Skeletal muscle satellite cell (primary cell): Measurements from ENCODE around the gene PIK3C2A.
"Not testable (repeated sequence)": the region's sequence is repeated elsewhere in the genome, so short reads cannot be mapped to it uniquely, and the experiment has no call there.

Source experiments
- H3K27me3 ChIP-seq: 2 replicates; pipeline ENCODE4 v1.7.0; 2013; ENCODE audit warnings: low read length; ENCODE audit not compliant: control insufficient read depth, insufficient read depth
- H3K36me3 ChIP-seq: 2 replicates; pipeline ENCODE4 v1.7.0; 2013; ENCODE audit warnings: mild to moderate bottlenecking, control low read depth, low read length; ENCODE audit not compliant: insufficient read depth
- H3K4me1 ChIP-seq: 2 replicates; pipeline ENCODE4 v1.7.0; 2013; ENCODE audit warnings: low read length; ENCODE audit not compliant: control insufficient read depth, insufficient read depth
- H3K4me2 ChIP-seq: 2 replicates; pipeline ENCODE4 v1.7.0; 2013; ENCODE audit warnings: mild to moderate bottlenecking, low read length
- H3K4me3 ChIP-seq: 2 replicates; pipeline ENCODE4 v1.7.0; 2013; ENCODE audit warnings: low read length
- H3K9ac ChIP-seq: 2 replicates; pipeline ENCODE4 v1.7.0; 2013; ENCODE audit warnings: mild to moderate bottlenecking, low read depth, low read length, moderate library complexity
- H3K9me3 ChIP-seq: replicated peaks from 2 replicates; pipeline ENCODE4 v1.7.0; 2013; ENCODE audit warnings: mild to moderate bottlenecking, control low read depth, low read length

PIK3C2A gene

DNA sequence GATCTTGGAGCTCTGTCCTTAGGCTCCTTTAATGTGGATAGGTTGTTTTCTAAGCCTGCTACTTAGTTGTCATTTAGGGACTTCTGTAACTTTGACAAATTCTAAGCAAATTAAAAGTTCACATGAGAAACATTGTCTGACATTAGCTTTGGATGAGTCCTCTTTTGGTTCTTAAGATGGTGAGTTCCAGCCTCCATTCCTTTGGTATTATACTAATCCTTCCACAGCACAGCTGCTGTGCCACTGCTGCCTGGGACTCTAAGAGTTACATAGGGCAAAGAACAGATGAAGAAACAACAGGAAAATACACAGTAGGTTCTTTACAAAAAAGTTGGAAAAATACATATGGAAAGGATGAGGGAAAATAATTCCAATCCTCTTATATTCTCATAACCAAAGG, 25.3 kb upstream of the PIK3C2A start:
- Histone ChIP-seq H3K36me3 (no peaks in the 10 kb centered on the region), H3K9ac (no peak overlapping the region), H3K4me1 (no peaks in the 10 kb centered on the region), H3K4me2 (no peak overlapping the region), H3K4me3 (no peak overlapping the region), H3K9me3 (no peaks in the 10 kb centered on the region), H3K27me3 (no peaks in the 10 kb centered on the region)

DNA sequence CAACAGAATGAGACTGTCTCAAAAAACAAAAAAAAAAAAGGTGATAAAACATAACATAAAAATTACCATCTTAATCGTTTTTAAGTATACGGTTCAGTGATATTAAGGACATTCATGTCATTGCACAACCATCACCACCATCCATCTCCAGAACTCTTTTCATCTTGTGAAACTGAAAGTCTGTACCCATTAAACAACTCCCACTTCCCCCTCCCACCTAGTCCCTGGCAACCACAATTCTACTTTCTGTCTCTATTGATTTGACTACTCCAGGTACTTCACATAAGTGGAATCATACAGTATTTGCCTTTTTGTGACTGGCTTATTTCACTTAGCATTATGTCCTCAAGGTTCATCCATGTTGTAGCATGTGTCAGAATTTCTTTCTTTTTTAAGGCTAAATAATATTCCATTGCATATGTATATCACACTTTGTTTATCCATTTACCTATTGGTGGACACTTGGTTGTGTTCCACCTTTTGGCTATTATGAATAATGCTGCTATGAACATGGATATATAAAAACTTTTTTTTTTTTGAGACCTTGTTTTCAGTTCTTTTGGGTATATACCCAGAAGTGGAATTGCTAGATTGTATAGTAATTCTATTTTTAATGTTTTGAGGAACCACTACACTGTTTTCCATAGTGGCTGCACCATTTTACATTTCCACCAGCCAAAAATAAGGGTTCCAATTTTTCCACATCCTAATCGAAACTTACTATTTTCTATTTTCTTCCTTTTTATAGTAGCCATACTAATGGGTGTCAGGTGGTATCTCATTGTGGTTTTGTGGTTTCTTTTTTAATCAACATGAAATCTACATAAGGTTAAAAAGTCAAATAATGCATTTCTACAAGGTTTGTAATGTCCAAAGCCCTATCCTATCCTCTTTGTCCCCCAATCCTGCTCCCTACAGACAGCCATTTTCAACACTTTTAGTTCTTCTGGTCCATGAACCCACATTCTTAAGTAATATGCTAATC, 23.4 kb upstream of the PIK3C2A start:
- Histone ChIP-seq H3K36me3 (no peaks in the 10 kb centered on the region), H3K4me1 (no peaks in the 10 kb centered on the region), H3K9me3 (no peaks in the 10 kb centered on the region), H3K9ac (no peak overlapping the region), H3K4me3 (no peak overlapping the region), H3K4me2 (no peak overlapping the region), H3K27me3 (no peaks in the 10 kb centered on the region)

DNA sequence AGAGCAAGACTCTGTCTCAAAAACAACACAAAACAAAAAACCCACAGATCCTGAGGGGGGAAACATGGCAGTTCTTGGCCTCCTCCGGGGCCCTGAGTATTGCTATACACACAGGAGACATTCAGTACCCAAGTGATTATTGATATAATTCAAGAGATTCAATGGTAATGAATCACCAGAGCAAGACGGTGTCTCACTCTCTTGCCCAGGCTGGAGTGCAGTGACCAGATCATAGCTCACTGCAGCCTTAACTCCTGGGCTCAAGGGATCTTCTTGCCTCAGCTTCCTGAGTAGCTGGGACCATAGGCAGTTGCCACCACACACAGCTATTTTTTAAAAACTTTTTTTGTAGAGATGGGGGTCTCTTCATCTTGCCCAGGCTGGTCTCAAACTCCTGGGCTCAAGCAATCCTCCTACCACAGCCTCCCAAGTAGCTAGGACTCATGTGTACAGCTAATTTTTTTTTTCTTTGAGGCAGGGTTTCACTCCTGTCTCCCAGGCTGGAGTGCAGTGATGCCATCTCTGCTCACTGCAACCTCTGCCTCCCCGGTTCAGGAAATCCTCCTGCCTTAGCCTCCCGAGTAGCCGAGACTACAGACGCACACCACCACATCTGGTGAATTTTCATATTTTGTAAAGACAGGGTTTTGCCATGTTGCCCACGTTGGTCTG, 21.8 kb upstream of the PIK3C2A start:
- Histone ChIP-seq H3K27me3 (no peaks in the 10 kb centered on the region), H3K9ac (no peak overlapping the region), H3K4me1 (peaks cover 4% of the 10 kb centered on the region), H3K4me3 (no peak overlapping the region), H3K9me3 (no peaks in the 10 kb centered on the region), H3K36me3 (no peaks in the 10 kb centered on the region), H3K4me2 (no peak overlapping the region)

DNA sequence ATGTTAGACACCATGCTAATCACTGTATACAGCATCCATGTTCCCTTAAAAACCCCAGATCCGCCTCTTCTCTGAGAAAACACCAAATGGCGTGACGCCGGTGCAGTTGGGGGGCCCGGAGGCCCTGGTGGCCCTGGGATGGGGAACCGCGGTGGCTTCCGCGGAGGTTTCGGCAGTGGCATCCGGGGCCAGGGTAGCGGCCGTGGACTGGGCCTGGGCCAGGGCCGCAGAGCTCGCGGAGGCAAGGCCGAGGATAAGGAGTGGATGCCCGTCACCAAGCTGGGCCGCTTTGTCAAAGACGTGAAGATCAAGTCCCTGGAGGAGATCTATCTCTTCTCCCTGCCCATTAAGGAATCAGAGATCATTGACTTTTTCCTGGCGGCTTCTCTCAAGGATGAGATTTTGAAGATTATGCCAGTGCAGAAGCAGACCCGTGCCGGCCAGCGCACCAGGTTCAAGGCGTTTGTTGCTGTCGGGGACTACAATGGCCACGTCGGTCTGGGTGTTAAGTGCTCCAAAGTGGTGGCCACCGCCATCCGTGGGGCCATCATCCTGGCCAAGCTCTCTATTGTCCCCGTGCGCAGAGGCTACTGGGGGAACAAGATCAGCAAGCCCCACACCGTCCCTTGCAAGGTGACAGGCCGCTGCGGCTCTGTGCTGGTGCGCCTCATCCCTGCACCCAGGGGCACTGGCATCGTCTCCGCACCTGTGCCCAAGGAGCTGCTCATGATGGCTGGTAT, 20.6 kb upstream of the PIK3C2A start:
- not testable (repeated sequence) for H3K4me2 ChIP-seq, H3K27me3 ChIP-seq, H3K36me3 ChIP-seq, H3K4me1 ChIP-seq, H3K9me3 ChIP-seq, H3K4me3 ChIP-seq, H3K9ac ChIP-seq

DNA sequence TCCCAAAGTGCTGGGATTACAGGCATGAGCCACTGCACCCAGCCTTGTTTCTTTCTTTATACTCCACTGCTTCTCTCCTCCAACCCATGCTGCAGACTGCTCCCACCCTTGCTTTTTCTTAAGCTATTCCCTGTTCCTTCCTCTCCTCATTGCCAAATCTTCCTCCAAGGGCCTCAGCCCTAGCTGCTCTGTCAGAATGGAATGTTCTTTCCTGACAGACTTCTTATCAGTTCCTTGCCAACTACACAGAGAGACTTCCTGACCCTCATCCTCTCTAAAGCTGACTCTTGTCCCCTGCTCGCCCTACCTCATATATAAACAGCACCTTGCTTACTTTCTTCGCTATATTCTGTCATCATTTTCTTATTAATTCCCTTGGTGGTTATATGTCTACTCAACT, 16.9 kb upstream of the PIK3C2A start:
- H3K36me3 ChIP-seq: no peaks in the 10 kb centered on the region
- H3K4me2 ChIP-seq: no peak overlapping the region

DNA sequence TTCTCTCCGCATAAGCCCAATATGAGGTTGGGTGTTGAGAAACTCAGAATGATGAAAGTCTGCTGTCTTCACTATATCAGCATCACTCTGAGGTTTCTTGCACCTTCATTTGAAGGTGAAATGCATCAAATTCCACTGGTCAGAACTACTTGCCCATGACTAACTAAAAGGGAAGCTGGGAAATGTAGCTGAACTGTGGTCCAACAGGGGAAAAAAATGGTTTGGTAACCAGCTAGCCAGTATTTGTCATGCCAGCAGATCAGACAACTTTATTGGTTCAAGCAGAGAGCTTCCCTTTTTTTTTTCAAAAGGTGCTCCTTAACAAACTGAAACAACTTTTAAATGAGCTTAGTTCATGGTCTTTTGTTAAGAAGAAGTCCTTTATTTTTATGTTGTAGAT, 14.2 kb upstream of the PIK3C2A start:
- Histone ChIP-seq H3K9ac (no peak overlapping the region), H3K4me1 (peaks cover 5% of the 10 kb centered on the region), H3K36me3 (no peaks in the 10 kb centered on the region), H3K27me3 (no peaks in the 10 kb centered on the region), H3K4me3 (no peak overlapping the region), H3K9me3 (no peaks in the 10 kb centered on the region), H3K4me2 (no peak overlapping the region)

More for the DNA sequence above, 16.9 kb upstream of the PIK3C2A start:
- peaks cover 5% of the 10 kb centered on the region for H3K4me1 ChIP-seq
- no peaks in the 10 kb centered on the region for H3K9me3 ChIP-seq
- H3K4me3 ChIP-seq: no peak overlapping the region
- no peak overlapping the region for H3K9ac ChIP-seq
- no peaks in the 10 kb centered on the region for H3K27me3 ChIP-seq

DNA sequence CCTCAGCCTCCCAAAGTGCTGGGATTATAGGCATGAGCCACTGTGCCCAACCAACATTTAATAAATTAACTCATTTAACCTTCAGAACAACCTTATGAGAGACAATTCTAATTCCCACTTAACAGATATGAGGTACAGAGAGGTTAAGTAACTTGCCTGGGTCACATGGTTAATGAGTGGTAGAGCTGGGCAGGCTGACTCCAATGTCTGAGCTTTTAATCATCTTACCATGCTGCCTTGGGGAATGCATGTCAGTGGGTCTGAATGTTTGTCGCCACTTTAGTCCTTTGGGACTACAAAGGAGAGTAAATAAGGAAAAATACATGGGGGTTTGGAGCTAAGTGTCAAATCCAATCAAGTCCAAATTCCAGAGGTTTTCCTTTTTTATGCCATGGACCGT, 11.2 kb upstream of the PIK3C2A start:
- H3K4me3 ChIP-seq: no peak overlapping the region
- H3K9me3 ChIP-seq: no peaks in the 10 kb centered on the region
- no peak overlapping the region for H3K4me2 ChIP-seq
- no peaks in the 10 kb centered on the region for H3K27me3 ChIP-seq
- H3K9ac ChIP-seq: no peak overlapping the region
- H3K36me3 ChIP-seq: no peaks in the 10 kb centered on the region
- H3K4me1 ChIP-seq: no peaks in the 10 kb centered on the region

DNA sequence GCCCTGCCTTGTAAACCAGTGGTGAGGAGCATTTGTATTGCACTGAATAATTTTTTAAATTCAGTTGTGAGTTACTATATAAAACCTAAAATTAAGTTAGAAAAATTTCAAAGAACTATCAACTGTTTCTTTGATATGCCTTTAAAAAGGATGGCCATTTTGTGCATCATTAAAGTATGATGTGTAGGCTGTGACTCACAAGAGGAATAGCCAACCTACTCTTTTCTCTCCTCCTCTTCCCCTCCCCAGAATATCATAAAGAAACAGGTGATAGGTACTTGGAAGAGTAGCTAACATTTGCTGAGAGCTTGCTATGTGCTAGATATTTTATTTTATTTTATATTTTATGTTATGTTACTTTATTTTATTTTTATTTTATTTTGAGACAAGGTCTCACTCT, 10.6 kb upstream of the PIK3C2A start:
- Histone ChIP-seq H3K27me3 (no peaks in the 10 kb centered on the region), H3K9ac (no peak overlapping the region), H3K4me1 (no peaks in the 10 kb centered on the region), H3K4me2 (no peak overlapping the region), H3K4me3 (no peak overlapping the region), H3K9me3 (no peaks in the 10 kb centered on the region), H3K36me3 (no peaks in the 10 kb centered on the region)

DNA sequence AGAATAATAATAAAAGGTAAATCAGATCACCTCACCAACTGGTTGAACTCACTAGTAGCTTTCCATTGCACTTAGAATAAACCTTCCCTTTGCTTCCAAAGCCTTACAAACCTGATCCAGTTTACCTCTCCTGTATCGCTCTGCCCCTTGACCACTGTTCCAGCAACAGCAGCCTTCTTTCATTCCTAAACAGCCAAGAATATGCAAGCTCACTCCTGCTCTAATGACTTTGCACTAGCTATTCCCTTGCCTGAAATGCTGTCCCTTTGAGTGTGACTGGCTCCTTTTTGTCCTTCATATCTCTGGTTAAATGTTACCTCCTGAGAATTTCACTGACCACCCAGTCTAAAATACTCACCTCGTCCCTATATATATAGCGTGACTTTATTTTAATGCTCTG, 9.6 kb upstream of the PIK3C2A start:
- no peaks in the 10 kb centered on the region for H3K9me3 ChIP-seq
- no peak overlapping the region for H3K9ac ChIP-seq
- no peaks in the 10 kb centered on the region for H3K27me3 ChIP-seq
- no peaks in the 10 kb centered on the region for H3K36me3 ChIP-seq
- H3K4me1 ChIP-seq: no peaks in the 10 kb centered on the region
- H3K4me3 ChIP-seq: no peak overlapping the region
- no peak overlapping the region for H3K4me2 ChIP-seq

DNA sequence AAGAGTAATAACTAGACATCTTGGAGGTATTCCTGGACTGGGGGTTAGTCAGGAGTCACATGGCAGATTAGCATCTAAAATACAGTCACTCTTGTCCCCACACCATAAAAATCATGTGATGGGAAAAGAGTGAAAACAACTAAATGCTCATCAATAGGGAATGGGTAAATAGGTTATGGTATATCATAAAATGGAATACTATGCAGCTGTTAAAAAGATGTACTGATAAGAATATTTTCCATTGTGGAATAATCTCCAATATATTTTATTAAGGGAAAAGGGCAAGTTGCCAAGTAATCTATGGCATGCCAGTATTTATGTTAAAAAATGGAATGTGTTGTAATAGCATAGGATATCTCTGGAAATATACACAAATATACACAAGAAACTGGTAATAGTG, 6.6 kb upstream of the PIK3C2A start:
- no peaks in the 10 kb centered on the region for H3K9me3 ChIP-seq
- H3K4me3 ChIP-seq: no peak overlapping the region
- H3K9ac ChIP-seq: no peak overlapping the region
- H3K4me2 ChIP-seq: no peak overlapping the region
- no peaks in the 10 kb centered on the region for H3K36me3 ChIP-seq
- no peaks in the 10 kb centered on the region for H3K27me3 ChIP-seq
- peaks cover 5% of the 10 kb centered on the region for H3K4me1 ChIP-seq

DNA sequence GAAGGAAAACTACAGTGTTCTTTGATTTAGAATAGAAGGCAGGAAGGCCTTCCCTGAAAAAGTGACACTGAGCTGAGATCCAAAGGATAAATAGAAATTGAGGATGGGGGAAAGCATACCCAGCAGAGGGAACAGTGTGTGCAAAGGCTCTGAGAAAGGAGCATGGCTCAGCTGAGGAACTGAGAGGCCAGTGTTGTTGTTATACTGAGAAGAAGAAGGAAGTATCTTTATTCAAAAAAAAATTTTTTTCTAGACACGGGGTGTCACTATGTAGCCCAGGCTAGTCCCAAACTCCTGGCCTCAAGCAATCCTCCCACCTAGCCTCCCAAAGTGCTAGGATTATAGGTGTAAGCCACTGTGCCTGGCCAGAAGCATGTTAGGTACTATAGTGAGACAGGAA, 3.5 kb upstream of the PIK3C2A start:
- no peaks in the 10 kb centered on the region for H3K9me3 ChIP-seq
- H3K4me3 ChIP-seq: no peak overlapping the region
- H3K36me3 ChIP-seq: no peaks in the 10 kb centered on the region
- H3K4me1 ChIP-seq: peaks cover 16% of the 10 kb centered on the region
- no peak overlapping the region for H3K4me2 ChIP-seq
- no peak overlapping the region for H3K9ac ChIP-seq
- no peaks in the 10 kb centered on the region for H3K27me3 ChIP-seq
